ENCODE measurements around the gene LRFN4.

LRFN4 gene

DNA sequence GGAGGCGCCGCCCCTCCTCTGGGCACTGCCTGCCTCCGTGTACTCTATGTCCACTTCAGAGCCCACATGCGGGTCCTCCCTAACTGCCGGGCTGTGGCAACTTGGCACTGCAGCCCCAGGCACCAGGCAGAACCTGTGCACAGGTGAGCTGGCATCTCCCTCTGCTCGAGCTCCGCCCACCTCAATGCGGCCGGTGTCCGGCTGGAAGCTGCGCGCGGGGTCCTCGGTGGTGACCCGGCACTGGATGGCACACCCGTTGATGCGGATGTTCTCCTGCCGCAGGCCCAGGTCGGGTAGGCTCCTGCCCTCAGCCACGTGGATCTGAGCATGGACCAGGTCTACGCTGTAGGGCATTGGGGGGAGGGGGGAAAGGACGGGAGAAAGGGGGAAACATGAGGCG lies 9.1 kb downstream of the LRFN4 start:
- Mint-ChIP-seq H3K4me3 (no peak overlapping the region), H3K4me1 (ENCODE audit: low read depth) (peaks cover 10% of the 10 kb centered on the region), H3K27me3 (no peaks in the 10 kb centered on the region), H3K9me3 (no peaks in the 10 kb centered on the region), H3K27ac (no peak overlapping the region), H3K36me3 (ENCODE audit: low read depth) (peaks cover 34% of the 10 kb centered on the region)
- intact Hi-C loops (cut with micrococcal nuclease): no loop called here

DNA sequence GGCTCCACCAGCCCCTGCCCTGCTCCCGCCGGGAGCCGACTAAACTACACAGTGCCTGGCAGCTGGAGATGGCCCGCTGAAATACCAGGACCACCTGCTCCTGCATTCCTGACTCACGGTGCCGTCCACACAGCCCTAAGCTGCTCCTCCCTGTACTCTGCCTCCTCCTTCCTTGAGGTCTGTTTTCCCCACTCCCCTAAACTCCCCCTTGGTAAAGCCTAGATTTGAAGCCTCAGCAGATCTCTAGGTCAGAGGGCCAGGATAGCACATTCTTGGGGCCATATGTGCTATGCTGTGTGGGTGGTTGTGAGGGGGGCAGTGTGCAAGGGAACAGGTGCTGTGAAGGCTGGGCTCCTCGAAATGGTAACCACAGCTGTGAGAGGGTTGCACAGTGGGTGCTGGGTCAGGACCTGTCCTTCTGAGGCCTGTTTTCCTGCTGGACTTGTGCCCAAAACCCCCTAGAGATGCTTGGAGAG lies 9.7 kb downstream of the LRFN4 start:
- Mint-ChIP-seq H3K27ac (no peak overlapping the region), H3K36me3 (ENCODE audit: low read depth) (peaks cover 34% of the 10 kb centered on the region), H3K4me3 (no peak overlapping the region), H3K9me3 (no peaks in the 10 kb centered on the region), H3K27me3 (no peaks in the 10 kb centered on the region), H3K4me1 (ENCODE audit: low read depth) (peaks cover 10% of the 10 kb centered on the region)
- intact Hi-C loops (cut with micrococcal nuclease): no loop called here

DNA sequence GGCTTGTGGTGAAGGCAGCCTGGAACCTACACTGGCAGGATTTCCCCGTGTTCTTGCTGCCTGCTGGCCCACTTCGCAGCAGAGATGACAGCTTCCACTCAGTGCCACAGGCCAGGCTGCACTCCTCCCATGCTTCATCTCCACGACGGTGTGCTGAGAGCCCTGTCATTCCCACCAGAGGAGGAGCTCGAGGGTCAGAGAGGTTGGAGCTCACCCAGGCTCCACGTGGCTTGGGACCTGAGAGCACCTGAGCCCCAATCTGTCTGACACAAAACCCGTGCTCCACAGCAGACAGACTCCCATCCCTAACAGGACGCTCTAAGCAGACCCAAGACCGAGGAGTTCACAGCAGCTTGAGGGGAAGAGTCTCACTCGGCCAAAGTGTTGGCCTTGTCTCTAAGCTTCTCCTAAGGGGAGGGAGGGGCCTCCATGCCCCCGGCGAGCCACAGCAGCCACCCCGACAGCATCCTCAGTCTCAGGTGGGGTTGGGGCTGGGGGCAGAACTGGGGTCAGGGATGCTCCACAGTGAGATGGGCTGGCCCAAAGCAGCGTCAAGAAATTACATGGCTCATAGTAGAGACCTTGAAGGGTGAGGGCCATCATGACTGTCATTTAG lies 10.7 kb downstream of the LRFN4 start:
- intact Hi-C loops (cut with micrococcal nuclease): no loop called here
- peaks cover 10% of the 10 kb centered on the region for H3K4me1 Mint-ChIP-seq (ENCODE audit: low read depth)
- H3K27me3 Mint-ChIP-seq: no peaks in the 10 kb centered on the region
- H3K9me3 Mint-ChIP-seq: no peaks in the 10 kb centered on the region
- no peak overlapping the region for H3K4me3 Mint-ChIP-seq
- H3K27ac Mint-ChIP-seq: no peak overlapping the region
- H3K36me3 Mint-ChIP-seq (ENCODE audit: low read depth): peaks cover 32% of the 10 kb centered on the region

DNA sequence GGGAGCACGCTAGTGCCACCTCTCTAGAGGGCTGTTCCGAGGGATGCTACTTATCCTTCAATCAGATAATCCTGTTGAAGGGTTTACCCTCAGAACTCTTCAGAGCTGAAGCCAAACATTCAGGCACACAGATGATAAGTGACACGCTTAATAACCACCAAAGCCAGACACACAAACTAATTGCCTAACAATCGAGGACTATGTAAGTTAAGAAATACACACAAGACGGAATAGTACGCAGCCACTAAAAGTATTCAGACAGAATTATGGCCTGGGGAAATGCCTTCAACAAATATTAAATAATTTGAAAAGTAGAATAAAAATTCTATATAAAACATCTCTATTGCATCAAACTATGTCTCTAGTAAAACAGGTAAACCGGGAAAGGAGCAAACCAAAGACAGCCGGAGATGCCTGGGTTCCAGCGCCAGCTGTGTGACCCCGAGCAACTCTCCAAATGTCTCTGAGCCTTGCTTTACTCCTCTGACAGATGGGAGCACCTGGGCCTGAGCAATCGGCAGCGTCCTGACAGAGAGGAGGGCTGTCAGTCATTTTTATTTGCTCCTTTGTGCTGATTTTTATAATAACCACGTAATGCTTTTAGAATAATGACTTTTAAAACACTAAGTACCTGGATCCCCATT lies 11.3 kb downstream of the LRFN4 start:
- Mint-ChIP-seq H3K27me3 (no peaks in the 10 kb centered on the region), H3K9me3 (no peaks in the 10 kb centered on the region), H3K4me1 (ENCODE audit: low read depth) (peaks cover 10% of the 10 kb centered on the region), H3K36me3 (ENCODE audit: low read depth) (peaks cover 31% of the 10 kb centered on the region), H3K4me3 (no peak overlapping the region), H3K27ac (no peak overlapping the region)
- intact Hi-C loops (cut with micrococcal nuclease): no loop called here

DNA sequence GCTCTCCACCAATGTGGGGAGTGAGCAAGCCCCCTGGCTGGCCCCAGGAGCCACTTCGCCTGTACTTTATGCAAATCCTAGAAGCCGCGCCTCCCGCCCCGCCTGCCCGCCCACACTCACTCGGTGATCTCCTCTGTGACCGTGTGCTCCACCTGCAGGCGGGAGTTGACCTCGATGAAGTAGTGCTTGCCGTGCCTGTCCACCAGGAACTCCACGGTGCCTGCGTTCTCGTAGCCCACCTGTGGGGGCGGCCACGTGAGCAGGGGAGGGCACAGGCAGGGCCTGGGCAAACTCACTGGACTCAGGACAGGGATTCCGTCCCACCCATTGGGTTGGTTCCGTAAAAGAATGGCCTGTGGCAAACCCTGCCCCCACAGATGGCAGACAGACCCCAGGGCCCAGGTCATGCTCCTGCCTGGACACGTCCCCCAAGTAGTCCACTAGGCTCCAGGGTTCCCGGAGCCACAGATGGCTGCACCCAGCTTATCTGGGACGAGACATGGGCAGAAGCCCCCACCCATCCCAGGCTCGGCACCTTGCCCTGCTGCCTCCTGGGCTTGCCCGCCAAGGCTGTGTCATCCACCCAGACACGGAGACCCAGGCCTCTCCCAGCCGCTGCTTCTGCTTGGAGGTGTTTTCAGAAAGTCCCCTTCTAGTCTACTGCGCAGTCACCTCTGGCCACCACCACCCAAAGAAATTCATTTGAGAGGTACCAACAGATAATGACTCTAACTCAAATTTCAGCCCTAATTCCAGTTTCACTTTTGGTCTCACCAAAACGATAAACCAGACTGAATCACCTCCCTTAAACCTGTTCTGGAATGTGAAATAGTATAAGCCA lies 12.1 kb downstream of the LRFN4 start:
- no peak overlapping the region for H3K4me3 Mint-ChIP-seq
- H3K4me1 Mint-ChIP-seq (ENCODE audit: low read depth): peaks cover 14% of the 10 kb centered on the region
- H3K27me3 Mint-ChIP-seq: no peaks in the 10 kb centered on the region
- intact Hi-C loops (cut with micrococcal nuclease): no loop called here
- H3K36me3 Mint-ChIP-seq (ENCODE audit: low read depth): peaks cover 26% of the 10 kb centered on the region
- no peaks in the 10 kb centered on the region for H3K9me3 Mint-ChIP-seq
- H3K27ac Mint-ChIP-seq: no peak overlapping the region

DNA sequence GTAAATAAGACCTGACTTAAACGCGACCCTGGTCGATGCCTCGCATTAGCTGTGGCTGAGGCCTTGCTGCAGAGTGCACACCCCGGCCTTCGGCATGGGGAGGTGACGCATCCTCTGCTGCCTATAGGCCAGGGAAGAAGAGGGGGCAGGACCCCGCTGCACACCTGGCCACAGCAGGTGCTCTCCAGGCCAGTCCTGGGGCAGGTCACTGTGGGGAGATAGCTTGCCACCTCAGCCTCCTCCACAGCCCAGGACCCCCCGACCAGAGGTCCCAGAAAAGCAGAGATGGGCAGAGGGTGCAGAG lies 12.7 kb downstream of the LRFN4 start:
- Mint-ChIP-seq H3K36me3 (ENCODE audit: low read depth) (peaks cover 26% of the 10 kb centered on the region), H3K4me3 (no peak overlapping the region), H3K27ac (no peak overlapping the region), H3K4me1 (ENCODE audit: low read depth) (peaks cover 16% of the 10 kb centered on the region), H3K27me3 (no peaks in the 10 kb centered on the region), H3K9me3 (no peaks in the 10 kb centered on the region)
- intact Hi-C loops (cut with micrococcal nuclease): no loop called here

DNA sequence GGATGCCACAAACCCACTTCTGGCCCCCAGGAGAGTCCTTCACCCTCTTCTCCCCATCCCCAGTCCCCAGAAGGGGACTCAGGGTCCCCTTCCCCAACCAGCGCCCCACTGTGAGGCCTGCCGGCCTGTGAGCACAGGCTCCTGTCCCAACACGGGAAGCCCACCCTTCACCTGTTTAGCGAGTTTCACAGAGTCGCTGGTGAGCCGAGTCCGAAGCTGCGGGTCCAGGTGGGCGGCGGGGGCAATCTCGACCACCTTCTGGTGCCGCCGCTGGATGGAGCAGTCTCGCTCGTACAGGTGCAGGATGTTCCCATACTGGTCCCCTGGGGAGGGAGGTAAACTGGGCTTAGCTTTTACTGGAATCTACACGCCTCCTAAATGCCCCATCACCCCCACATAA lies 13.3 kb downstream of the LRFN4 start:
- intact Hi-C loops (cut with micrococcal nuclease): no loop called here
- H3K9me3 Mint-ChIP-seq: no peaks in the 10 kb centered on the region
- H3K4me3 Mint-ChIP-seq: no peak overlapping the region
- no peak overlapping the region for H3K27ac Mint-ChIP-seq
- H3K4me1 Mint-ChIP-seq (ENCODE audit: low read depth): peaks cover 21% of the 10 kb centered on the region
- peaks cover 26% of the 10 kb centered on the region for H3K36me3 Mint-ChIP-seq (ENCODE audit: low read depth)
- H3K27me3 Mint-ChIP-seq: peaks cover 4% of the 10 kb centered on the region

DNA sequence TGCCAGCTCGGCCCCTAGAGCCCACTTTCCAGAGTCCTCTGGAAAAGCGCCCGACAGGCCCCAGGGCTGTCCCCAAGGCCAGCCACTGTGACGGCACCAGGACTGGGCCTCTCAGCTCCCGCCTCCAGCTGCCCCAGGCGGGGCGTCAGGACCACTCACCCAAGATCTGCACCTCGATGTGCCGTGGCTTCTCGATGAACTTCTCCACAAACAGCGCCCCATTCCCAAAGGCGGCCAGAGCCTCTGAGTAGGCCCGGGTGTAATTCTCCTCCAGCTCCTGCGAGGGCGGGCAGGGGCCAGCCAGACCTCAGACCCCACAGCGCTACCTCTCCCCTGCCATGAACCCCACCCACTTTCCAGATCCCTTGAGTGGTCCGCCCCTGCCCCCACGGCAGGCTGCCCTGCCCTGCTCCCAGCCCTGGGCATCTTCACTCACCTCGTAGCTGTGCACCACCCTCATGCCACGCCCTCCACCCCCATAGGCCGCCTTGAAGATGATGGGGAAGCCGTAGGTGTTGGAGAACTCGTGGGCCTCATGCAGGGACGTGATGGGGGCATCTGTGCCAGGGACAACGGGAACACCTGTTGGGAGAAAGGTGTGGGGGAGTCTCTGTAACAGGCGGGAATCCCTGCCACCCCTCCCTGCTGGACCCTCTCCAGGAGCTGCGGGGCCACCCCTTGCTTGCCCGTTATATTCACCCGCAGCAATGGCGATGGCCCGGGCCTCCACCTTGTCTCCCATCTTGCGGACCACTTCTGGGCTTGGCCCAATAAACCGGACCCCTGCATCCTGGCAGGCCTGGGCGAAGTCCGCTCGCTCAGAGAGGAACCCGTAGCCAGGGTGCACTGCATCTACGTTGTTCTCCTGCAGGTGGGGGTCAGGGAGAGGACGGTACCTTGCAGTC lies 14.0 kb downstream of the LRFN4 start:
- Mint-ChIP-seq H3K9me3 (no peaks in the 10 kb centered on the region), H3K4me3 (no peak overlapping the region), H3K27me3 (peaks cover 7% of the 10 kb centered on the region), H3K4me1 (ENCODE audit: low read depth) (peaks cover 24% of the 10 kb centered on the region), H3K36me3 (ENCODE audit: low read depth) (peaks cover 22% of the 10 kb centered on the region), H3K27ac (no peak overlapping the region)
- intact Hi-C loops (cut with micrococcal nuclease): no loop called here

DNA sequence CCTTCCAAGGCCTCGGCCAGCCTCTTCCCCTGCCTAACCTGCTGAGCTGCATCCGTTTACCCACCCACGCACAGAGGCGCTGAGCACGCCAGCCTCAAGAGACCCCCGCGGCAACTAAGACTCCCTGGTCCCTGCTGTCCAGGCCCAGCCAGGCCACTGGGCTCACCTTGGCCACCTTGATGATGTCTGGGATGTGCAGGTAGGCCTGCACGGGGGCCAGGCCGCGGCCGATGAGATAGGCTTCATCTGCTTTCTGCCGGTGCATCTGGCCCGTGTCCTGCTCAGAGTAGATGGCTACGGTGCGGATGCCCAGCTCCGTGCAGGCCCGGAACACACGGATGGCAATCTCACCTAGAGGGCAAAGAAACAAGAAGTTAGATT lies 14.6 kb downstream of the LRFN4 start:
- H3K4me1 Mint-ChIP-seq (ENCODE audit: low read depth): peaks cover 29% of the 10 kb centered on the region
- H3K9me3 Mint-ChIP-seq: no peaks in the 10 kb centered on the region
- no peak overlapping the region for H3K4me3 Mint-ChIP-seq
- H3K36me3 Mint-ChIP-seq (ENCODE audit: low read depth): peaks cover 19% of the 10 kb centered on the region
- intact Hi-C loops (cut with micrococcal nuclease): no loop called here
- peaks cover 7% of the 10 kb centered on the region for H3K27me3 Mint-ChIP-seq
- H3K27ac Mint-ChIP-seq: no peak overlapping the region

DNA sequence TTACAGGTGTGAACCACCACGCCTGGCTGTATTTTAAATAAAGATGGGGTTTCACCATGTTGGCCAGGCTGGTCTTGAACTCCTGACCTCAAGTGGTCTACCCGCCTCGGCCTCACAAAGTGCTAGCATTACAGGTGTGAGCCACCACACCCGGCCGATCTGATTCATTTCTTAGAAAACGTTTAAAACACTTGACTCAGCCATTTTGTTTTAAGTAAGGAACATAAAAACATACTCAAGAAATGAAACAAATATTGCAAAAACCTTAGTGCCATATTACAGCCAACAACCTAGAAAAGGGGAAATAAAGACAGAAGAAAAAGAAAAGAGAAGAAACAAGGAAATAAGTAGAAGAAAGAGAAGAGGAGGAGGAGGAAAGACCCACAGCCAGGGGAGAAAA lies 17.4 kb downstream of the LRFN4 start:
- no peaks in the 10 kb centered on the region for H3K9me3 Mint-ChIP-seq

DNA sequence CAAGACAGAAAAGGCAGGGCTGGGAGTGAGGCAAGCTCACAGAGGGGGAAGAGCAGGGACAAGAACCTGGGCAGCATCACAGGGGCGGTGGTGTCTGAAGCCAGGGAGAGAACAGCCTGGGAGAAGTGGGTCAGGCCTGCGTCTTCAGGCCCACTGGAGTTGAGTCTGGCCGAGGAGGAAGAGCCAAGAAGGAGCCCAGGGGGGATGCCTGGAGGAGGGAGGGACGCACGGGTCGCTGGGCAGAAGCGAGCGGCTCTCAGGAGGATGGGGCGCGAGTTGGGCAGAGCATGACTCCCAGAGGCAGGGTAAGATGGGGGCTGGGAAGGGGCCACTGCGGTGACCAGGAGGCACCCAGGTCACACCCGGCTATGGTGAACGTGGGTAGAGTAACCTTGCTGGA lies 18.5 kb downstream of the LRFN4 start:
- peaks cover 13% of the 10 kb centered on the region for H3K36me3 Mint-ChIP-seq (ENCODE audit: low read depth)
- no peaks in the 10 kb centered on the region for H3K9me3 Mint-ChIP-seq
- intact Hi-C loops (cut with micrococcal nuclease): no loop called here
- no peak overlapping the region for H3K4me3 Mint-ChIP-seq
- peaks cover 34% of the 10 kb centered on the region for H3K4me1 Mint-ChIP-seq (ENCODE audit: low read depth)
- peaks cover 12% of the 10 kb centered on the region for H3K27me3 Mint-ChIP-seq
- H3K27ac Mint-ChIP-seq: peak overlapping the region; percentile 69

More for the DNA sequence above, 17.4 kb downstream of the LRFN4 start:
- Mint-ChIP-seq H3K4me3 (no peak overlapping the region), H3K27ac (peak overlapping the region; percentile 69), H3K4me1 (ENCODE audit: low read depth) (peaks cover 30% of the 10 kb centered on the region), H3K27me3 (peaks cover 9% of the 10 kb centered on the region), H3K36me3 (ENCODE audit: low read depth) (peaks cover 19% of the 10 kb centered on the region)
- intact Hi-C loops (cut with micrococcal nuclease): no loop called here

DNA sequence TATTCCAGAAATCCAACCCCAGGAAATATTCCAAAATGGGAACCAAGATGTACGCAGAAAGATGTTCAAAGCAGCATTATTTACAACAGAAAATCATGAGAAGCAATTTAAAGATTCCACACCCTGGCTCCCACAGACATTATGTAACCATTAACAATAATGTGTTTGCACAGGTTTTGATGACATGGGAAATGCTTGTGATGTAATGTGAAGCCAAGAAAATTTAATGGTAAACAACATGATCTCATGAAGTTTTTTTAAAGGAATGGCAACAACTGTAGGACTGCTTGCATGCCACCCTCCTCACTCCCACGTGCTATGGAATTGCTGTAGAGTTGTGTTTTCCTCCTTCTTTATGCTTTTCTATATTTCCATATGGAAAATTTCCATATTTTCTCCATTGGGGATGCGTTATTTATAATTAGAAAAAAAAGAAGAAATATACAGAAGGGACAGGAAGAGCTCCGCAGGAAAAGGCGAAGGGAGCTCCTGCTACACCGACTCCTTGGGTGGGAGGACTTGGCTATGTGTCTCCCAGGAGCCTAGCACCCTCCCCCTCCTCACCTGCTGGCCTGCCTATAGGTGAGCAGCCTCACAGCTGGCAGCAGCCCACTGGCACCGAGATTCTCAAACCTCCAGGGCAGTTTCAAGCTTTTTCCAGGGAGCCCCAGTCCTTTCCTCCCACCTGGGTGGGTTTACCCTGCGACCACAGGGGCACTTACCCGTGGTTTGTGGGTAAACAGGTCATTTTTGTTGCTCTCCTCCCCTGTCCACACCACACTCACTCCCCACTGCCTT lies 20.9 kb downstream of the LRFN4 start:
- Mint-ChIP-seq H3K36me3 (ENCODE audit: low read depth) (no peaks in the 10 kb centered on the region), H3K27ac (no peak overlapping the region), H3K4me3 (no peak overlapping the region), H3K9me3 (no peaks in the 10 kb centered on the region), H3K27me3 (peaks cover 12% of the 10 kb centered on the region), H3K4me1 (ENCODE audit: low read depth) (peaks cover 40% of the 10 kb centered on the region)
- intact Hi-C loops (cut with micrococcal nuclease): no loop called here

DNA sequence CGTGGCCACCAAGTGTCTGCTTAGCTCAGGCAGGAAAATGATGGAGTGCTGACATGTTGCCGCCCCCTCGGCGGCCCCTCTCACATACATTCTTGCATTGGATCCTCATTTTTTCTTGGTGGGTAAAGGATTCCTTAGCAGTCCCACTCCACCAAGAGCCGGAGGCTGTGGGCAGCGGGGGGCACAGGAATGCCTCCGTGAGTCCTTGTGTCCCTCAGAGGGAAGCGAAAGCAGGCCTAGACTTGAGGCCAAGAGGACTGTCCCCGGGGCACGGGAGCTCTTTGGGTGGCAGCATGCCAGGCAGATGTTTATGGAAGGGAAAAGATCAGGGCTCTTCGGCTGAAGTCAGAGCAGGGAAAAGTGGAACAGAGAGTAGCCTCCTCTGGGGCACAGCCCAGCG lies 21.6 kb downstream of the LRFN4 start:
- Mint-ChIP-seq H3K4me1 (ENCODE audit: low read depth) (peaks cover 40% of the 10 kb centered on the region), H3K4me3 (no peak overlapping the region), H3K27me3 (peaks cover 12% of the 10 kb centered on the region), H3K27ac (no peak overlapping the region), H3K36me3 (ENCODE audit: low read depth) (no peaks in the 10 kb centered on the region), H3K9me3 (no peaks in the 10 kb centered on the region)
- intact Hi-C loops (cut with micrococcal nuclease): no loop called here
